Kidney capillary endothelial cell (primary cell): Measurements from ENCODE around the gene P3H4.

Experiments used
- DNase-seq: peaks from one replicate; pipeline ENCODE4 v3.0.0-alpha.2; 2018; ENCODE audit warnings: low spot score

P3H4 gene

DNA sequence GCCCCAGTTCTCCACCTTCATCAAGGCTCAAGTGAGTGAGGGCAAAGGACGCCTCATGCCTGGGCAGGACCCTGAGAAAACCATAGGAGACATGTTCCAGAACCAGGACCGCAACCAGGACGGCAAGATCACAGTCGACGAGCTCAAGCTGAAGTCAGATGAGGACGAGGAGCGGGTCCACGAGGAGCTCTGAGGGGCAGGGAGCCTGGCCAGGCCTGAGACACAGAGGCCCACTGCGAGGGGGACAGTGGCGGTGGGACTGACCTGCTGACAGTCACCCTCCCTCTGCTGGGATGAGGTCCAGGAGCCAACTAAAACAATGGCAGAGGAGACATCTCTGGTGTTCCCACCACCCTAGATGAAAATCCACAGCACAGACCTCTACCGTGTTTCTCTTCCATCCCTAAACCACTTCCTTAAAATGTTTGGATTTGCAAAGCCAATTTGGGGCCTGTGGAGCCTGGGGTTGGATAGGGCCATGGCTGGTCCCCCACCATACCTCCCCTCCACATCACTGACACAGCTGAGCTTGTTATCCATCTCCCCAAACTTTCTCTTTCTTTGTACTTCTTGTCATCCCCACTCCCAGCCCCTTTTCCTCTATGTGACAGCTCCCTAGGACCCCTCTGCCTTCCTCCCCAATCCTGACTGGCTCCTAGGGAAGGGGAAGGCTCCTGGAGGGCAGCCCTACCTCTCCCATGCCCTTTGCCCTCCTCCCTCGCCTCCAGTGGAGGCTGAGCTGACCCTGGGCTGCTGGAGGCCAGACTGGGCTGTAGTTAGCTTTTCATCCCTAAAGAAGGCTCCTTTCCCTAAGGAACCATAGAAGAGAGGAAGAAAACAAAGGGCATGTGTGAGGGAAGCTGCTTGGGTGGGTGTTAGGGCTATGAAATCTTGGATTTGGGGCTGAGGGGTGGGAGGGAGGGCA lies 10.7 kb upstream of the P3H4 start:
- DNase-seq, result no peak

DNA sequence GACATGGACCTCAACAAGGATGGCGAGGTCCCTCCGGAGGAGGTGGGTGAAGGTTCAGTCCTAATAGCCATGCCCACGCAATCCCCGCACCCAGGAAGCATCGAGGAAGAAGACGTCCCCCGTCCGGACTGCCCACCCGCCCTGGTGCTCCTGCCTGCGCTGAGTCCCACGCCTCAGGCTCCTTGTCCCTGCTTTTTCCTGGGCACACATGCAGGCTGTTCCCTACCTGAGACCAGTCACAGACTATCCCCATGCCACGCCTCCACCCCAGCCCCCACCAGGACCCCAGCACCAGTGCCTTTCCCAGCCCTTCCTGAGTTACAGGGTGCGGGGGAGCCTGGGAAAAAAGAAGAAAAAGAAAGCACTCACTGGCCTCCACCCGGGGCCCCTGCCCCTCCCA lies 10.0 kb upstream of the P3H4 start:
- DNase-seq, result no peak

DNA sequence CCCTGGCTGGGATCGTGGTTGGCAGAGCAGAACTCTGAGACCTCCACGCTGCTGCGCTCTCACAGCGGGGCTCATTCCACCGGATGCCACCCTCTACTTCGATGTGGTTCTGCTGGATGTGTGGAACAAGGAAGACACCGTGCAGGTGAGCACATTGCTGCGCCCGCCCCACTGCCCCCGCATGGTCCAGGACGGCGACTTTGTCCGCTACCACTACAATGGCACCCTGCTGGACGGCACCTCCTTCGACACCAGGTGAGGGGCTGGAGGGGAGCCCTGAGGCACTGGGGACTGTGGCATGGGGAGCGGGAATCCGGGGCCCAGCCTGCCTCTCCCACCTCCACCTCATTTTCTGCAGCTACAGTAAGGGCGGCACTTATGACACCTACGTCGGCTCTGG lies 6.3 kb upstream of the P3H4 start:
- no peak for DNase-seq

DNA sequence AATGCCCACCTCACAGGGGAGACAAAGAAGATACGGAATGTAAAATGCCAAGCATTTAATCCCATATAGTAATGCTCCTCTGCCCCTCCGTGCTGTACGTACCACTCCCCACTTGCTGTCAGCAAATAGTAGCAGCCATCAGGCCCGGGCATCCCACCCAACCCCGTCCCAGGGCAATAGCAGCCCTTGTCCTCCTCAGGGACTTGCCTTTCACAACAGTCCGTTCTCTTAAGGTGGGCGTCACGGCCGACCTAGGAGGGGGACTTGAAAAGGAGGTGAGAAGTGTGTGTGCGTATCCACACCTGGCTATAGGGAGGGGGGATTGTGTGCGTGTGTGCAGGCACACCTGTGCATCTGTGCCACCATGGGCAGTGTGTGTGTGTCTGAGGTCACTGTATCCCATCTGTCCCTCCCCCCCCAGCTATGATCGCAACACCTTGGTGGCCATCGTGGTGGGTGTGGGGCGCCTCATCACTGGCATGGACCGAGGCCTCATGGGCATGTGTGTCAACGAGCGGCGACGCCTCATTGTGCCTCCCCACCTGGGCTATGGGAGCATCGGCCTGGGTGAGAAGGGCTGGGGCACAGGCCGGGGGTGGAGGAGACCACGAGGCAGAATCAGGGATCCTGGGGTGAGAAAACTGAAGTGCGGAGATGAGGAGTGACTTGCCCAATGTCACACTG lies 5.0 kb upstream of the P3H4 start:
- no peak for DNase-seq

DNA sequence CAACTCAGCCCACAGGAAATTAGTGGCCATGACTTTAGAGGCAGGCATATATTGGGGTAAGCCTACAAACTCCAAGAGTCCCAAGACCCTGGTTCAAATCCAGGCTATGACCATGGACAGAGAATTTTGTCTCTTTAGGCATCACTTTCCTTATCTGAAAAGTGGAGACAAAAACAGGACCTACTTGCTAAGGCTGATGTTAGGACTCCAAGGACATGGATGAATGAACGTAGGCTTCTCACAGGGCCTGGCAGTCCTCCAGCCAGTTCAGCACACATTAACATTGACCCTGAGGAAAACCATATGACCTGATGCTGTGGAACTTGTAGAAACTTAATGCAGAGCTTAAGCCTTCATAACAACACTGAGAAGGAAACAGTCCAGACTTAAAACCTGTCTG lies 2.4 kb upstream of the P3H4 start:
- DNase-seq, result no peak

DNA sequence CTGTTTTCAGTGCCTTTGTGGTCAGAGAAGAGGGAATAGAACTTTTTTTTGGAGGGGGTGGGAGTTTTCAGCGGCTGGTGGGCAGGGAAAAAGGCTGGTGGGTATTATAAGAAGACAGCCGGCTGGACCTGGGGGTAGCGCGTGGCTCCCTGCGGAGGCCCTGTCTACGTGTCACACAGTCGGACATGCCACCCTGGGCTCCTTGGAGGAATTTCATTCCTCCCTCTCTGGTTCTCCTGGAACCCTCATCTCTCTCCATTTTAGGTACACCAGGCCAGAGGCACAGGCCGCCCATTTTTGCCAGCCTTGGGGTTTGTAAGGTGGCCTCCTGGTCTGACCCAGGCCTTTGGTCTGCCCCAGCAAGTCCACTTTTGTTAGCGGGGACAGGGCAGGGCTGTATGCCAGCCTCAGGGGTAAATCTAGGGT lies 2.0 kb upstream of the P3H4 start:
- no peak for DNase-seq

DNA sequence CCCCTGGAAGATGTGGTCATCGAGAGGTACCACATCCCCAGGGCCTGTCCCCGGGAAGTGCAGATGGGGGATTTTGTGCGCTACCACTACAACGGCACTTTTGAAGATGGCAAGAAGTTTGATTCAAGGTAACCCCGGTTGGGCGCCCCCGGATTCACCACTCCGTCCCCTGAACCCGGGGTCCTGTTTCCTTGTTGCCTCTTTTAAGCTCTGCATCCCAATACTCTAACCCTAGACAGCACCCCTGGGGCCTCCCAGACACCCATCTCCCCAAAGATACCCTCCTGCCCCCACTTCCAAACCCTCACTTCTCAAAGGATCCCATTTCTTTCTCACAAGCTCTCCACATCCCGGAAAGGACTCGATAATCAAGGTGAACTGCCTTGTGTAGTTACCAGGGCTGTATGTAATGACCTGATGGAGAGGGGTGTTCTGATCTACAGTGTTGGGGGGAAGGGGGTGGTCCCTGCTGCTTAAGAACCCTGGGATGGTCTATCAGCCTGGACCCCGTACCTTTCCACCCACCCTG lies 1.5 kb upstream of the P3H4 start:
- DNase-seq, result no peak

DNA sequence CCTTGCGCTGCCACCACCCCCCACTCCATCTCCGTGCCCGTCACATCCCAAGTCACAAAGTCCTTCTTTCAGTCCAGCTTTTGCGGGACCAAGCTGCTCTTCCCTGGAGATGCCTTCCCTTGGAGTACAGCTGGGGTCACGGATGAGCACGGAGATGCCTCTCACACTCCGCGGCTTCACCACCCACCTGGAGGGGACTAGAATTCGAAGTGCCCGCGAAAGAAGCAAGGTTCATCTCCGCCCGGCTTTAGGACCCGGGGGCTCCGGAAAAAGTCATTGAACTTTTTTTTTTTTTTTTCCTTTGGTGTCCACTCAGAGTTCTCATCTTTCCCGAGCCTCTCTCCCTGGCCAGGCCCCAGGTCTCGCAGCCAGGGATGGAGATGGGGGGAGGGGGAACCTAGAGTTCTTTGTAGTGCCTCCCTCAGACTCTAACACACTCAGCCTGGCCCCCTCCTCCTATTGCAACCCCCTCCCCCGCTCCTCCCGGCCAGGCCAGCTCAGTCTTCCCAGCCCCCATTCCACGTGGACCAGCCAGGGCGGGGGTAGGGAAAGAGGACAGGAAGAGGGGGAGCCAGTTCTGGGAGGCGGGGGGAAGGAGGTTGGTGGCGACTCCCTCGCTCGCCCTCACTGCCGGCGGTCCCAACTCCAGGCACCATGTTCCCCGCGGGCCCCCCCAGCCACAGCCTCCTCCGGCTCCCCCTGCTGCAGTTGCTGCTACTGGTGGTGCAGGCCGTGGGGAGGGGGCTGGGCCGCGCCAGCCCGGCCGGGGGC lies 817 bp upstream of the P3H4 start, which contains the start of gene FKBP10:
FKBP10 (plus strand) TSS at position 624 of the 771 bp plus-strand sequence; CDS start at position 655, 31 bp downstream.
- peak; percentile 64 for DNase-seq

DNA sequence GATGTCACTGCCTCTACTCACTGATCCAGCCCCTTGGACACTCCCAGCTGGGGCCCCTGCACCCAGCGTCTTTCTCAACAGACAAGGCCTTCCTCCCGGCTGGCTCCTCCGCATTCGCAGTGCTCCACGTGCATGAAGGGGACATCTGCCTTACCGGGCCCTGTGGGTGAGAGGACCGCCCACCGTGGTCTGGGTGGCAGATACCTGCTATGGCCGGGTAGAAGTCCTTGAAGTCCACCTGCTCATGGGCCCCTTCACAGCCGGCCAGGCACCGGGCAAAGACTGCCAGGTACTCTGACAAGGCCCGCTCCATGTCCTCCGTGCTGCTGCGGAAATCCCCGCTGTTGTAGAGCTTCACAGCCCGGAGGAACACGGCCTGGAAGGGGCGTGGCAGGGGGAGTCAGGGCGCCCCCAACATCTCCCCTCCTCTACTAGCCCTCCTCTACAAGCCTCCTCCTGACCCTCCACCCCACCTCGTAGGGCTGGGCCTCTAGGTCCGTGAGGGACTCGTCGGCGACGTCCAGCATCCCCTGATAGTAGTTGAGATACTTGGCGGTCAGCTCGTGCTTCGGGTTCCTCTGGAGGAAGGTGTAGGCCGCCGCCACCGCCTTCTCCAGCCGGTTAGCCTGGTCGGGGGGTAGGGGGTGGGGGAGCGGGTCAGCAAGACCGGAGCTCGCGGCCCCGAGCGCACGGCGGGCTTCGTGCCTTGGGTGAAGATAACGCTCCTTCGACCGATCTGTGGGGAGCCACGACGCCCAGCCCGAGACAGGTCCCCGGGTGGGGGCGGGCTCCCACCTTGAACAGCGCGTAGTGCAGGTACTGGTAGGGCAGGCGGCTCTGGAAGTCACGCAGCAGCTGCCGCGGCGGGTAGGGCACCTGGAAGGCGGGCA lies 845 bp downstream of the P3H4 start:
- no peak for DNase-seq

DNA sequence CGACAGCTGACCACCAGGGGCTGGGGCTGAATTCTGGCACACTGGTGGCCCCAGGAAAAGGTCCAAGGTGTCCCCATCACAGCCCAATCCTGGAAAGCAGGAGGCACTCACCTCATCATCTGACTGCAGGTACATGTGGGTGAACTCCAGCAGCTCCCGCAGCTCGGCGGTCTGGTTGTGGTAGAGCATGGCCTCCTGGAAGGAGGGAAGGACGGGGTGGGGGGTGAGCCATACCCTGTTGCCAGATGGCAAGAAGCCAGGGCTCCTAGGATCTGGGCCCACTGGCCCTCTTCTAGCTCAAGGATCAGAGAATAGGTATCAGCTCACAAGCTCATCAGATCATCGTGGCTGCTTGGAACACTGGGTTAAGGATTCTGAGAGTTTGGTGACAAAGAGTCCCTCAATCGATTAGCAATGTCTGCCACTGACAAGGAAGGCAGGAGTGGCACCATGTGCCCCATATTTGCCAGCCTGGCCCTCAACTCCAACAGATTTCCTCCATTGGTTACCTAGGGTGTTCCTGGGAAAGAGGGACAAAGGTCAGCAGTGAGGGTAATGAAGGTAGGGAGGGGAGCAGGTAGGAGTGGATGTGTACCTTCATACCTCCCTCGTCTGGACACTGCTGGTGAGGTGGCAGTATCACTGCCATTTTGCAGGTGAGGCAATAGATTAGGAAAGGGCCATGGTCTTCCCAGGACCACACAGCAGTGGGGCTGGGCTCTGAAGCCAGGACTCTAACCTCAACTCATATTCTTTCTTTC lies 4.9 kb downstream of the P3H4 start:
- no peak for DNase-seq

DNA sequence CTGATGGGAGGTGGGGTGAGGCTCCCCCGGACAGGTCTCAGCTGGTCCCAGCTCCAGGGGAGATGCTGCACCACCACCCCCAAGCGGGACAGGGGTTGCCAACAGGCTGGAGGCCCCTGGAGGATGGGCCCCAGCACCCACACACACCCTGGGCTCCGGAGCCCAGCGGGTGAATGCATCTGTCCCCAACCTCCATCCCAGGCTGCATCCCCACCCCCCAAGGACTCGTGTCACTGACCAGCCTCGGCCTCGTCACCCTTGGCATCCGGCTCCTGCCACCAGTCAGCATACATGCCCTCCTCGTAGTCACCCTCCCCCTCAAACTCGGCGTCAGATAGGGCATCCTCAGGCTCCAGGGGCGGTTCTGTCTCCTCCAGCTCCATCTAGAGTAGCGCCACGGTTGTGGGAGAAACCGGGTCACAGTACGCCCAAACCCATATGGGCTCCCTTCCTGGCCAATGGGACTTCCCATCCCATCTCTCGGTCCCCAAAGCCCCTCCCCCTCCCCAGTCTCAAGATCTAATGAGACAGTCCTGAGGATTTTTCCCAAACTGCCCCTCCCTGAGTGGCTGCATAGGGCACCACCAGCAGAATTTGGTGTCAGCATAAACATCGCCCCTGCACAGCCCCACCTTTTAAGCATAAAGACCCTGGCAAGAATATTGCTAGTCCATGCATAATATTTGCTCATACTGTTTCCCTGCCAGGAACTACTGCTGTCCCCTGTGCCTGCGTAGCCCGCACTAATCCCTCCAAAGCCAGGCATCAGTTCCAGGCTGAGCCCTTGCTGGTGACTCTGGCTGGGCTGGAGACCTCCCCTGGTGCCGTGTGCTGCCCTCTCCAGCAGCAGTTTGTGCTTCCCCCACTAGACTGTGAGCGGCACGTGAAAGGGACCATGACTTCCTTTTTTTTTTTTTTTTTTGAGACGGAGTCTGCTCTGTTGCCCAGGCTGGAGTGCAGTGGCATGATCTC lies 8.4 kb downstream of the P3H4 start:
- DNase-seq, result no peak

DNA sequence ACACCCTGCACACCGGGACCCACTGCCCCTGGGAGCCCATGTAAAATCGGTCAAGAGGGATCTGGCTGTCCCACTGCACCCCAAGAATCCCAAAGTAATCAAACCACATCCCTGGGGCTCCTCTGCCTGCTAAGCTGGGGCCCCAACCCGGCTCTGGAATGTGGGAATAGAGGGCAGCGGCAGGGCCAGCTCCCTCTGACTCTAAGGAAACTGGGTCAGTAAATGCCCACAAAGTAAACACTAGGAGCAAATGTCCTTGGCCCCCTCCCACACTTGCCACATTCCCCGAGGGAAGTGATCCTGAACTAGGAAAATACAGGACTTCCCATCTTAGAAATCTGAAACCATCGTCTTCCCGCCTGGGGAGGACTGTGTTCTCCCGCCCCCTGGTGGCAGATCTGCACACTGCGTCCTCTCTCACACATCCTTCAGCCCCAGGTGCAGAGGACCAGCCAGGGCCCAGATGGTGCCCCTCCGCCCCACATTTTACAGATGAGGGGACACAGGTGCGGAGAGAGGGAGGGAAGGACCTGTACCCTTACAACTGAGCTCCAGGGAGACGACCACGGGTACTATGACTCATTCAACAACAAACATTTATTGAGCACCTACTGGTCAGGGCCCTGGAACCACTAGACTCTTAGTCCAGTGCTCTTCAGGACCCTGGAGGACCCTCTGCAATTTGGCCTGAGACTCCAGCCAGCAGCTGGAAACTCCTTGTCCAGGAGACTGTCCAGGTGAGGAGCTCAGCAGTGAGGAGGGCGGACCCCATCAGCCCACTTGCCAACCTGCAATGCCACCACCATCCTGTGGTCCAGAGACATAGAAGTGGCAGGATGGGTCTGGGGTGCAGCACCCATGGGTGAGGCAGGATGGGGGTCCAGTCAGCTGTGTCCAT lies 10.1 kb downstream of the P3H4 start:
- DNase-seq, result peak; percentile 78

DNA sequence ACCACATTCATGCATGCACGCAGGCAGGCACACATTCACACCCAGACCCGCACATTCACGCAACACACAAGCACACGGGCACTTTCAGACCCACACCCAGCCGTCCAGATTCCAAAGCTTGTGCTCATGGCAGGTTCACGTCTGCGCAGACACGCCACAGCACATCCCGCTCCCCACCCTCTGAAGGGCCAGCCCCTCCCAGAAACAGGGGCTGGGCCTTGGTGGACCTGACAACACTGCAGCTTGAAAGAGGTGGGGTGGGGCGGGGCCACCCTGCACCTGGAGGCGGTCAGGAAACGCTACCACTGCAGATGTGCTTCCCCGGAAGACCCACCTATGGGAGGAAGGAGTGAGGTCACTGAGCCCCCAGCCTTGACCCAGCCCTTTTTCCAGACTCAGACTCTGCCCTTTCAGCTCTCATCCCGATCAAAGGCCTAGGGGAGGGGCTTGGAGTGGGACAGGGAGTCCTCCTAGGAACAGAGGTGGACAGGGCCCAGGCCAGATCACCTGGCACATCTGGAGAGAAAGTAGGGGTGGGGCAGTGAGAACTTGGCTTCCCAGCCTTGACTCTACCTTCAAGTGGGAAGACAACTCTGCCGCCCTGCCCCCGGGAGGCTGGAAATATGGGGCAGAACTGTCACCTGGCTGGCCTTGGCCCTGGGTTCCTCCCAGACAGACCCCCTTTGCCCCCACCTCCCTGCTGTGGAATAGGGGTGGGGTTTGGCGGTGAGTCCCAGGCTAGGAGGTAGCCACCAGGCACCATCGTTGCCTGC lies 11.0 kb downstream of the P3H4 start:
- no peak for DNase-seq

DNA sequence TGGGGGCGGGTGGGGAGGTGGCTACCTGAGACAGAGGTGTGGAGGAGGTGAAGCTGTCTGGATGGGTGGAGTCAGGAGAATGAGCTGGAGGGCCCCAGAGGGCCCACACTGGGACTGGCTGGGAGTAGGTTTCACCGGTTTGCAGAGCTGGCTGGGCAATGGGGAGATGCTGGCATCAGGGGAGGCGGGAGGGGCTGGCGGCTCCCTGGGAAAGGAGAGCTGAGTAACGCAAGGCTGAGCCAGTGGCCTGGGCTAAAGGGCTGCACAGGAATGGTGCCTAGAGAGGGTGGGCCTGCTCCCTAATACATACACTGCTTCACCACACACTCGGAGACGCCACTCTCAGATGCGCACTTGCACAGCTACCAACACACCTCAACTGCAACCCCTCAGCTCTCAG lies 12.4 kb downstream of the P3H4 start:
- no peak for DNase-seq

DNA sequence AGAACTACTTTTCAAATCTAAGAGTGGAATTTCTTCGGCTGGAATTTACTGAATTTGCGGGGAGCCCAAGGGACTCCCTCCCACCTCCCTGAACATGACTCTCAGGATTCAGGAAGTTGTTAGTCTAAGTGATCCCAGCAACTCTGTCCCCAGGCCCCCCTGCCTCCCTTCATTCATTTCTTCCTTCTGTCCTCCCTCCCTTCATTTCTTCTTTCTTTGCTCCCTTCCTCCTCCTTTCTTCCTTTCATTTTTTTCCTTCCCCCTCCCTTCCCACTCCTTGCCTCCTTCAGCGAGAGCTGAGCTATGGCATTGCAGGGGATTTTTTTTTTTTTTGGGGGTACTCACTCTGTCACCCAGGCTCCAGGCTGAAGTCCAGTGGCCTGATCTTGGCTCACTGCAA lies 14.4 kb downstream of the P3H4 start:
- DNase-seq, result no peak

DNA sequence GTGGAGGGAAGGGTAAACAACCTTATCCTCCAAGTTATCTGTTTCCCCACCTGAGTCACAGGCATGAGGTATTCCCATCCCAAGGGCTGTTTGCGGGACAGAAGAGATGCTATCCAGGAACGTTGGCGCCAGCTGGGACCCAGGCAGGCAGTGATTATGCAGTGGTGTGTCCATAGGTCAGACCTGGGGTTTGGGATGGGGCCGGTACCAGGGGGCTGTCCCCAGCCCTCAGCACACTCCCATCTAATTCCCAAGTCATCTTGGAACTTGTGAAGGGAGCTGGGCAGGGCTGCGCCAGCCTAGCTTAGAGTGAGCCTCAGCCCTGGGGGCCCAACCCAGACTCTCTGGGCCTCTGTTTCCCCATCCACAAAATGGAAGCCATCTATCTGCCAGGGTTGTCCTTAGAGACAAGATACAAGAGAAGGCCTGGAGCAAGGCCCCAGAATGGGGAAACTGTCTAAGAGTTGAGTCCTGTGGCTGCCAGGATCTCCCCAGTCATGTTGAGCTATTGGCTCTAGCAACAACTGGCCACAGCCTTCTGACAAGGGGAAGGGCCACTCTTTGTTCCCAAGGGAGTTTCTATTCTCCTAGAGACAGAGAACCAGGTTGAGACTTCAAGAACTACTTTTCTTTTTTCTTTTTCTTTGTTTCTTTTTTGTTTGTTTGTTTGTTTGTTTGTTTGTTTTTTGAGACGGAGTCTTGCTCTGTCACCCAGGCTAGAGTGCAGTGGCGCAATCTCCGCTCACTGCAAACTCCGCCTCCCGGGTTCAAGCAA lies 15.4 kb downstream of the P3H4 start:
- DNase-seq, result no peak

DNA sequence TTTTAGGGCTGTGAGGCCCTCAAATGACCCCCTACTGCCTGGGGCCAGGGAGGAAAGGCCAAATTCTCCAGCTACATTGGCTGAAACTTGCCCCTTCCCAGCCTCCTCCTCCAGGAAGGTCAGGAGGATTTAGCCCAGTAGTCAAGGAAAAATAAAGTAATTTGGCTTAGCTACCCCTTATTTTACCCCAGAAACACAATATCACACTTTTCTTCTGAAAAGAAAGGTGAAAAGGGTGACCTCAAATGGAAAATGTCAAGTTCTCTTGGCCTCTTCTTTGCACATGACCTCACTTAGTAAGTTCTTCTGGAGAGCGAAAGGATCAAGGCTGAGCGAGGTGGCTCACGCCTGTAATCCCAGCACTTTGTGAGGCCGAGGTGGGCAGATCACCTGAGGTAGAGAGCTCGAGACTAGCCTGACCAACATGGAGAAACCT lies 17.2 kb downstream of the P3H4 start:
- DNase-seq, result no peak
